NCI-H2107 (cell line): ENCODE results near the gene SNX9.
"Not testable (repeated sequence)": the region's sequence is repeated elsewhere in the genome, so short reads cannot be mapped to it uniquely, and the experiment has no call there.

ENCODE experiments used
- DNase-seq: peaks from one replicate; lab custom pipeline; 2025; lab: John Stamatoyannopoulos, UW

Gene SNX9

GRCh38 chr6:157831424-157832249 is 8.6 kb downstream of the SNX9 start:
- no peak for DNase-seq

- no peak for DNase-seq
Measured at GRCh38 chr6:157832250-157832967, 9.4 kb downstream of the SNX9 start.

- no peak for DNase-seq
Measured at GRCh38 chr6:157834549-157834948, 11.5 kb downstream of the SNX9 start.

- no peak for DNase-seq
Measured at GRCh38 chr6:157838718-157839430, 15.8 kb downstream of the SNX9 start.

- DNase-seq = no peak
Measured at GRCh38 chr6:157839606-157840005, 16.6 kb downstream of the SNX9 start.

GRCh38 chr6:157840261-157840660 is 17.2 kb downstream of the SNX9 start:
- DNase-seq = no peak

GRCh38 chr6:157840776-157841175 is 17.7 kb downstream of the SNX9 start:
- no peak for DNase-seq

GRCh38 chr6:157841211-157841840 is 18.3 kb downstream of the SNX9 start:
- DNase-seq = no peak

- DNase-seq = no peak
Measured at GRCh38 chr6:157842212-157842611, 19.2 kb downstream of the SNX9 start.

GRCh38 chr6:157844196-157844595 is 21.1 kb downstream of the SNX9 start:
- DNase-seq = not testable (repeated sequence)

GRCh38 chr6:157845493-157846259 is 22.6 kb downstream of the SNX9 start:
- DNase-seq = no peak

- no peak for DNase-seq
Measured at GRCh38 chr6:157847846-157848245, 24.8 kb downstream of the SNX9 start.

GRCh38 chr6:157848693-157849092 is 25.6 kb downstream of the SNX9 start:
- DNase-seq = no peak

- DNase-seq = no peak
Measured at GRCh38 chr6:157849288-157850017, 26.4 kb downstream of the SNX9 start.

- DNase-seq = no peak
Measured at GRCh38 chr6:157850030-157850429, 27.0 kb downstream of the SNX9 start.

- DNase-seq = no peak
Measured at GRCh38 chr6:157853018-157853805, 30.2 kb downstream of the SNX9 start.

GRCh38 chr6:157853902-157854502 is 31.0 kb downstream of the SNX9 start:
- DNase-seq = no peak

GRCh38 chr6:157855325-157855724 is 32.3 kb downstream of the SNX9 start:
- no peak for DNase-seq

GRCh38 chr6:157855804-157856203 is 32.8 kb downstream of the SNX9 start:
- DNase-seq = not testable (repeated sequence)
